Activated naive CD4-positive, alpha-beta T cell treated with anti-CD3 and anti-CD28 coated beads, Interleukin-2, amount 50 U/mL, for 24 hours (primary cell): ENCODE data around the gene CADPS.

ENCODE experiments used
- H3K27ac Mint-ChIP-seq: one replicate; pipeline ENCODE4 v1.8.0; 2021; ENCODE audit warnings: mild to moderate bottlenecking, mixed read lengths
- H3K27me3 Mint-ChIP-seq: one replicate; pipeline ENCODE4 v1.8.0; 2021; ENCODE audit warnings: mixed read lengths
- H3K36me3 Mint-ChIP-seq: one replicate; pipeline ENCODE4 v1.8.0; 2021; ENCODE audit warnings: mixed read lengths
- H3K4me1 Mint-ChIP-seq: one replicate; pipeline ENCODE4 v1.8.0; 2021; ENCODE audit warnings: mixed read lengths
- H3K4me3 Mint-ChIP-seq: one replicate; pipeline ENCODE4 v1.8.0; 2021; ENCODE audit warnings: mild to moderate bottlenecking, mixed read lengths
- H3K9me3 Mint-ChIP-seq: one replicate; pipeline ENCODE4 v1.8.0; 2021; ENCODE audit warnings: mixed read lengths

The CADPS gene

DNA sequence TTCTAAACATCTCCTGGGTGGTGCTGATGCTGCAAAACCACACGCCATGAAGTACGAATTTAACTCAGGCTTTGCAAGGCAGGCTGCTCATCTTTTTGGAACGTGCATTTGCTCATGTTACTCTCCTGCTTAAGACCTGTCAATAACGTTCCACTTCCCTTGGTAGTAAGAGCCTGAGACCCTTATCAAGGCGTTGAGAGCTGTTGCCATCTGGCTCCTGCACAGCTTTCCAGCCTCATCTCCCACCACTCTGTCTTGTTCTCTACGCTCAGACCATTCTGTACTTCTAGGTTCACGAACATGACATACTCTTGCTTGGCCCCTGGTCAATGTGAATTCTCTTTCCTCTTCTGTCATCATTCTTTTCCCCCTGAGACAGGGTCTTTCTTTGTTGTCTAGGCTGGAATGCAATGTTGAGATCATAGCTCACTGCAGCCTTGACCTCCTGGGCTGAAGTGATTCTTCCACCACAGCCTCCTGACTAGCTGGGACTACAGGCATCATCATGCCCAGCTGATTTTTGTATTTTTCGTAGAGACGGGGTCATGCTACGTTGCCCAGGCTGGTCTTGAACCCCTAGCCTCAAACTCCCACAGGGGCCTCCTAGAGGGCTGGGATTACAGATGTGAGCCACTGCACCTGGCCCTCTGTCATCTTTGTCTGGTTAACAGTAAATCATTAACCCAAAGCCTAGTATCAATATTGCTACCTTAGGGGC is 202.8 kb downstream of the CADPS start:
- H3K4me3 Mint-ChIP-seq, result no peak overlapping the region
- H3K27ac Mint-ChIP-seq, result no peak overlapping the region
- H3K4me1 Mint-ChIP-seq, result no peaks in the 10 kb centered on the region
- no peaks in the 10 kb centered on the region for H3K27me3 Mint-ChIP-seq
- H3K9me3 Mint-ChIP-seq, result no peaks in the 10 kb centered on the region
- no peaks in the 10 kb centered on the region for H3K36me3 Mint-ChIP-seq

DNA sequence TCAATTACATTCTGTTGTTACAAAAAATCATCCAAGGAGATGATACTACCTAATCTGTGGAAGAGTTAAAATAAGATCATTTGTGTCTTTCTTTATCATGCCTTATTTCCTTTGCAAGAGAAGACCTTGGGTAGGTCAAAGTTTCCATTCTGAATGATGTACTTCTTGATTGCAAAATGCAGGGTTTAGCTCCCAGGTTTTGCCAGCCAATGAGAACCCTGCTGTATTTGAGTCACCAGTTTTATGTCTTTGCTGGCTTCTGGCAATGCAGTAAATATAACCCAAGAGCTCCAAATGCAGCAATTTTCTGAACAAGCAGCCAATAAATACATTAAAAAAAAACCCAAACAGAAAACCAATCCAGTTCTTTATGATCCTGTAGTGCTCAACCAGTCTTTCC is 204.9 kb downstream of the CADPS start:
- Mint-ChIP-seq H3K9me3 (no peaks in the 10 kb centered on the region), H3K4me3 (no peak overlapping the region), H3K36me3 (no peaks in the 10 kb centered on the region), H3K4me1 (no peaks in the 10 kb centered on the region), H3K27me3 (peaks cover 2% of the 10 kb centered on the region), H3K27ac (no peak overlapping the region)

DNA sequence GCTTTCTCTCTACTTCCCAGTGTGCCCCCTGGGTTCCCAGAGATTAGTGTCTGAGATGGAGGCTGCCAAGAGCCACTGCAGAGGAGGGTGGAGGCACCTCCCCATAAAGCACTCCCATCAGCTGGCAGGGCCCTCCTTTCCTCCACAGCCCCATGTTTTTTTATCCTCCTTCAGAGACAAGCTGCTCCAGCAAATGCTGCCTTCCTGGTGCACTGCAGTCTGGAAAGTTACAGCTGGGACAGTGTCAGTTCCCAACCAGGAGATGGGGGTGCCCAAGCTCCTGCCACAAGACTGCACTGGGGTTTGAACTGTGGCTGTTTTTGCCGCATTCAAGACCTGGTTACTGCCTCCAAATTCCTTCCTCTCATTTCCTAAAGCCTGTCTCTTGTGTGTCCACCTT is 206.1 kb downstream of the CADPS start:
- Mint-ChIP-seq H3K36me3 (no peaks in the 10 kb centered on the region), H3K4me3 (no peak overlapping the region), H3K4me1 (no peaks in the 10 kb centered on the region), H3K27me3 (peaks cover 2% of the 10 kb centered on the region), H3K9me3 (no peaks in the 10 kb centered on the region), H3K27ac (no peak overlapping the region)

DNA sequence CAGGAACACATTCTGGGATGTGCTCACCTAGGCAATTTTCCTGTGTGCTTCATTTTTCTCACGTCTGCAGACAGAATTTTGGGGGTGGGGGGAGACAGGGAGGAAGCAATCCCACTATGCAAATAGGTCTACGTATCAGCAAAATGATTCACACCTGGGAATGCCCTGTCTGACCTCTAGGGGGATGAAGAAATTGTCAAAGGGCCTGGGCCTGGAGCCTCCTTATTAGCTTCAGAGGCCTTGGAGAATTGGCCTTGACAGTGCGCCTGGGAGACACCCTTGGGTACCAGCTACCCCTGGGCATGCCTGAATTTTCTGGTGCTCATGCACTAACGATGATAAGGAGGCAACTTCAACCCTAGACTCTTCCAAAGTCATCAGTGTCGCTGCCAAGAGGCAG is 207.5 kb downstream of the CADPS start:
- H3K36me3 Mint-ChIP-seq, result no peaks in the 10 kb centered on the region
- H3K9me3 Mint-ChIP-seq, result no peaks in the 10 kb centered on the region
- no peak overlapping the region for H3K4me3 Mint-ChIP-seq
- H3K4me1 Mint-ChIP-seq, result no peaks in the 10 kb centered on the region
- H3K27ac Mint-ChIP-seq, result no peak overlapping the region
- peaks cover 2% of the 10 kb centered on the region for H3K27me3 Mint-ChIP-seq

DNA sequence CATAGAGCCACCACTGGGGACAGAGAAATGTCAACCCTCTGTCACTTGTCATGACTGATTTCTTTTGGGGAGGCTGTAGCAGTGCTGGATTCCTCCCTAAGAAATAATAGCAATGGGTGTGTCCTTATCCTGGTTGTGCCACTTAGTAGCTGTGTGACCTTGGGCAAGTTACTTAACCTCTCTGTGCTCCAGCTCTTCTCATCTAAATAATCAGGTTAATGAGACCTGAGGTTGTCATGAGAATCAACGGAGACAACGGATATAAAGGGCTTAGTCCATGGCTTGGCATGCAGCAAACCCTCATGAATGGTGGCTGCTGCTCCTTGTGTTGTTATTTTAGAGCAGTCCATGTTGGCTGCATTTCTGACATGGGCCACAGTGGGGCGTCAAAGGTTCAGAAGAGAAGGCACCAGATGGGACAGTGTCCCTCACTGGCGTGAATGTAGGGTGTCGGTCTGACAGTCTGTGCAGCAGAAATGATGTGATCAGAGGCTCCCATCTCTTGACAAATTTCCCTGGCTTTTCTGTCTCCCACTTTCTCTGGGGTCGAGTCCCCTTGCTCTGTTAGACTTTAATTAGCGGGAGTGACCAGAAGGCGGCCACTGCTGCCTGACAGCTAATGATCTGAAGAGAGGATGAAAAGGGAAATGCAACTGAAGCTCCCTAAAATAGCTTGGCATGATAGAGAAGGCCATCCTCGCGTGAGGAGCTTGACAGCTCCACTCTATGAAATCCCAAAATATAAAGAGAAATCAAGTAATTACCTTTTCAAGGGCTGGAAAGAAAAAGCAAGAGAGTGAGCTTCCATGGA is 209.4 kb downstream of the CADPS start:
- Mint-ChIP-seq H3K4me1 (no peaks in the 10 kb centered on the region), H3K9me3 (peaks cover 4% of the 10 kb centered on the region), H3K36me3 (no peaks in the 10 kb centered on the region), H3K4me3 (no peak overlapping the region), H3K27me3 (peaks cover 6% of the 10 kb centered on the region), H3K27ac (no peak overlapping the region)

DNA sequence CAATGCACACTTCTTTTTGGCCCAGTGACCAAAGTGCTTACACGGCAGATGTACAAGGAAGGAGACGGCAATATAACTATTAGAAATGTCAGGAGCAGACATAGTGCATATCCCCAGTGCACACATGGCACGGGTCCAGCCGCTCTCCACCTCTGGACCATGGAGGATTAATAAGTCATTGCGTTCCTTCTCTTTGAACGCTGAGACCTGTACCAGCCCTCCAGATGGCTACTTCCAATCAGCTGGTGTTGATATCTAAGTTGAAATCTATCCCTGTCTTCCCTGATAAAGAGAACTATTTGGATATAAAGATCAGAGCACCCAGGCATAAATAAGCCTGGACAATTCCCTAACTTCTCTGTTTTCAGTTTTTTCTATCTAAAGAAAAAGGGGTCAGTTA is 212.5 kb downstream of the CADPS start:
- no peaks in the 10 kb centered on the region for H3K4me1 Mint-ChIP-seq
- peaks cover 8% of the 10 kb centered on the region for H3K27me3 Mint-ChIP-seq
- H3K27ac Mint-ChIP-seq, result no peak overlapping the region
- peaks cover 4% of the 10 kb centered on the region for H3K9me3 Mint-ChIP-seq
- H3K36me3 Mint-ChIP-seq, result no peaks in the 10 kb centered on the region
- H3K4me3 Mint-ChIP-seq, result no peak overlapping the region

DNA sequence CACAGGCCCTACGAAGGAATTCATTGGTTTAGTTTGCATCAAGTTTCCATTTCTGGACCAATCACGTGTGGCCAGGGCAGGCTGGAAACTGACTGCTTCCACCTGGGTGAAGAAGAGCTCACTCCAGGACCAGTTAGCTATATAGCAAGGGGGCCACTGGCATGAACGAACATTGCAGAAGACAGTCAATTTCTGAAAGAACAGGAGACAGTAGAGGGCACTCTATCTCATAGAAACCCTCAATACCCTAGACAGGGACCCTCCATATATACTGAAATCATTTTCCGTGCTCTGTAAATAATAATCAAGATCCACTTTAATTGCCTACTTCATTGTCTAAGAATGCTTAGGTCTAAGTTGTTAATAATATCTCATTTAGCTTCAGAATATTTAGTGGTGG is 215.6 kb downstream of the CADPS start:
- Mint-ChIP-seq H3K36me3 (no peaks in the 10 kb centered on the region), H3K27me3 (peaks cover 6% of the 10 kb centered on the region), H3K9me3 (peaks cover 4% of the 10 kb centered on the region), H3K4me3 (no peak overlapping the region), H3K27ac (no peak overlapping the region), H3K4me1 (no peaks in the 10 kb centered on the region)

DNA sequence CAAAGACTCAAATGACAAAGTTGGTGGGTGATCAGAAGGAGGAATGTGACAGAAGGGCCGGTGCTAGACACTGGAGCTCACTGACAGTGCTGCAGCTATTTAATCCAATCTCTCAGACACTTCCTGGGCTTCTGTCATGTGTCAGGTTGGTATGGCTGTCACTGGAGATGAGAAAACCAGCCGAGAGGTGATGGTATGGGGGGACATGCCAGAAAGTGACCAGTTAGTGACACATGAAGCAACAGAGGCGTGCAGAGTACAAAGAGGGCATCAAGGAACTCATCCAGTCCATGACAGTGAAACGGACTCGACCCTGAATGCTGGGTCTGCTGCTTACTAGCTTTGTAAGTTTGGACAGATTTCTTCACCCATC is 219.5 kb downstream of the CADPS start:
- no peak overlapping the region for H3K27ac Mint-ChIP-seq
- H3K4me3 Mint-ChIP-seq, result no peak overlapping the region
- H3K36me3 Mint-ChIP-seq, result no peaks in the 10 kb centered on the region
- no peaks in the 10 kb centered on the region for H3K4me1 Mint-ChIP-seq
- H3K9me3 Mint-ChIP-seq, result no peaks in the 10 kb centered on the region
- peaks cover 3% of the 10 kb centered on the region for H3K27me3 Mint-ChIP-seq

DNA sequence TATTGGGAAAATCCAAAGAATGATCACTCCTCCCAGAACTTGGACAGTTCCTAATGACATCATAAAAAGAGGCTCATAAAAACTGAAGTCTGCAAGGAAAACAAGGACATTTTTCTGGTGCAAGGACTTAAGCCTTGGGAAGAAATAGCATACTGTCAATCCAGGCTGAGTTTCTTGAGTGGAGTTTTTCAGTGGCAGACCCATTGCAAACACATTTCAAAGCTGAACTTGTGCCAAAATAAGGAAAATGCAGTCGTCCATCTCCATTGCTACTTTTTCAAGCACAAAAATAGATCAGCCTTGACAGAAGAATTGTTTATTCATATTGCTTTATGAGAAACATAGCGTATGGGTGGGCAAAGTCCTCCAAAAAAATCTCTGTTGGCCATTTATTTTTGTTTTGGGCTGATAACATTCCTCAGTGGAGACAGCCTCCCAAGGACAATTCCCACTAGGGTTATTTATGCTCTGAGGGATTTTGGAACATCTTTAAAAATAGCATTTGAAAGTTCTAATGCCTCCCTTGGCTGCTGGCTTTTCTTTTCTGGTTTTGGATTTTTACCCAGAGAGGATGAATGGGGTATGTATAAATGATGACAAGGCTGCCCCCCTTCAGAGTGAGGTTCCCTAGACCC is 220.0 kb downstream of the CADPS start:
- no peaks in the 10 kb centered on the region for H3K4me1 Mint-ChIP-seq
- no peaks in the 10 kb centered on the region for H3K36me3 Mint-ChIP-seq
- H3K27me3 Mint-ChIP-seq, result peaks cover 3% of the 10 kb centered on the region
- H3K27ac Mint-ChIP-seq, result no peak overlapping the region
- H3K4me3 Mint-ChIP-seq, result no peak overlapping the region
- no peaks in the 10 kb centered on the region for H3K9me3 Mint-ChIP-seq

DNA sequence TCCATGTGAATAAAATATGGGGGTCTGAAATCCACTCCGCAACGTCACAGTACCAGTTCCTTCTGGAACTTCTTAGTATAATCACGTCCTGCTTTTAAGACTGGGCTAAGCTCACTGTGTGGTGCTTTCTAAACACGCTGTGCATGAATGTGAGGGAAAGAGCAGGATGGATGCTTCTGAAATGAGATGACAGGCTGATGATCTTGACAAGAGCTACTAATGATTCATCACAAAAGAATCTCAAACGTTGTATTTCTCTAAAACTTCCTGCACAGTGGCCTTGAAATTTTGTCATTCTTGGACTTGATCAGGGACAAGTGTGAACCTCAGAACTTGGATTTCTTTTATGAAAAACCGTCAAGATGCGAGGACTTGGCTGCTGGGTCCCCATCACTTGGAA is 221.4 kb downstream of the CADPS start:
- Mint-ChIP-seq H3K9me3 (no peaks in the 10 kb centered on the region), H3K27ac (no peak overlapping the region), H3K4me1 (no peaks in the 10 kb centered on the region), H3K36me3 (no peaks in the 10 kb centered on the region), H3K27me3 (peaks cover 3% of the 10 kb centered on the region), H3K4me3 (no peak overlapping the region)

DNA sequence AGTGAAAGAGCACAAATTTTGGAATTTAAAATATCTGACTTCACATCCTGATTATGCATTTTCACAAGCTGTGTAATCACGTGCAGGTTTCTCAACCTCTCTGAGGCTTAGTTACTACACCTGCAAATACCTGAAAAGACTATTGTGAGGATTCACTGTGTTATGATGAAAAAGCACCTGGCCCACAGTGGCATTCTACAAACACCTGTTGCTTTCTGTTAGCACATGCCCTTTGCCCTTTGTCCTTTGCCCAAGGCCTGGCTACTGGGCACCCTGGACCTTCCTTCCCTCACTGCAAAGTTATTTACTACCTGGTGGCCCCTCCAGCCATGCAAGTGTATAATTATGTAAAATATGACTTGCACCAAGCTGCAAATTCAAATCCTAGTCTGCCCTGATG is 227.5 kb downstream of the CADPS start:
- H3K9me3 Mint-ChIP-seq, result no peaks in the 10 kb centered on the region
- no peak overlapping the region for H3K27ac Mint-ChIP-seq
- H3K4me1 Mint-ChIP-seq, result no peaks in the 10 kb centered on the region
- H3K36me3 Mint-ChIP-seq, result no peaks in the 10 kb centered on the region
- no peaks in the 10 kb centered on the region for H3K27me3 Mint-ChIP-seq
- no peak overlapping the region for H3K4me3 Mint-ChIP-seq

DNA sequence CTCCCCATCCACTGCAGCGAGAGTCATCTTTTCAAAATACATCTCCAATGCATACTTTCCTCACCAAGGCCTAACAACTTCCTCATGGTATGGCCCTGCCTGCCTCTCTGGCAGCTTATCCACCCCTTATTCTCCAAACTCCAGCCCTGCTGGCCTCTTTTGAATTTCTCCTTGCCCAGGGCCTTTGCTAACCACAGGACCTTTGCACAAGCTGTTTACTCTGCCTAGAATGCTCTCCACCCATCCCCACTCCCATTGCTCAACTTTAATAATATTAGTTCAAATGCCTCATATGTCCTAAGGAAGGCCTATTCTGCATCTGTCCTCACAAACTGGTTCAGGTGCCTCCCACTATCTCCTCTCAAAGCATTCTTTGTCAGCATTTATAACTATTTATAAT is 230.7 kb downstream of the CADPS start:
- Mint-ChIP-seq H3K27me3 (peaks cover 4% of the 10 kb centered on the region), H3K36me3 (no peaks in the 10 kb centered on the region), H3K9me3 (peaks cover 4% of the 10 kb centered on the region), H3K4me1 (no peaks in the 10 kb centered on the region), H3K27ac (no peak overlapping the region), H3K4me3 (no peak overlapping the region)

DNA sequence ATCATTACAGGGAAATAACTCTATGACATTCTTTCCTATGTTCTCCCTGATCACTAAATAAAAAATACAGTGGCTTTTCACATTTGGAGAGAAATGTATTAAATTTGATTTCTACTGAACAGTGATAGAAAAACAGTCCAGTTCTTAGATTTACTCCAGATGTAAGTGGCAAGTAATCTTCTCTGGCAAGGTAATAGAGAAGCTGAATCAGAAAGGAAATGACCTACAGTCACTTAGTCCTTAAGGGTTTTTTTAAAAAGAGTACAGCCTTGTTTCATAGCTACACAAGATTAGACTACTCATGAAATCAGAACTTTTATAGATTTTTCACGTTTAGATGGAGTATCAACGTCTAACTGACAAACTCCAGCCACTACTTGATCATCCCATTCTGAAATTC is 236.9 kb downstream of the CADPS start:
- Mint-ChIP-seq H3K36me3 (no peaks in the 10 kb centered on the region), H3K4me3 (no peak overlapping the region), H3K27me3 (peaks cover 5% of the 10 kb centered on the region), H3K4me1 (no peaks in the 10 kb centered on the region), H3K27ac (no peak overlapping the region), H3K9me3 (peaks cover 4% of the 10 kb centered on the region)

DNA sequence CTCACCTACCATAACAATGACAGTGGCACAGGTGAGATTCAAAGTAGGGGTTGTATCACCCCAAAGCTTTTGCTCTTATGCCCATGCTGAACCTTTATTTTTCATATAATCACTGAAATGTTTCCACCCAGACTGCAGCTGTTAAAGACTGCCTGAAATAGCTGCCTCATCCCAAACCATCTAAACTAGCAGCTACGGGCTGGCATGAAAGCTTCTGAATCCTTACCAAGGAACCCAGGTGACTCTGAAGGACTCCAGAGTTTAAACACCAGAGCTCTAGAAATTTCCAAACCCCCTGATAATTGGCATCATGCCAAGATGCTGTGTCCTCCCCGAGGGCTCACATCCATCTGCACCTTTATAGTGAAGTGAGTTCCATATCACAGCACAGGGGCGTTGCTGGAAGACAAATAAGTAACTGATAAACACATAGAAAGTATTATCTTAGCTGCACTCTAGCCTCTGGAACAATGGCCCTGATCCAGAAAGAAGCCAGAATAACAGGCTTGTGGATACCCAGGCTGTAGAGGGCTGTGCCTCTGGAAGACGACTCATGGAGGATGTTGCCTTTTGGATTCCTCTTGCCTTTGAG is 238.9 kb downstream of the CADPS start:
- Mint-ChIP-seq H3K4me1 (no peaks in the 10 kb centered on the region), H3K27me3 (peaks cover 4% of the 10 kb centered on the region), H3K4me3 (no peak overlapping the region), H3K36me3 (no peaks in the 10 kb centered on the region), H3K27ac (no peak overlapping the region), H3K9me3 (peaks cover 4% of the 10 kb centered on the region)

DNA sequence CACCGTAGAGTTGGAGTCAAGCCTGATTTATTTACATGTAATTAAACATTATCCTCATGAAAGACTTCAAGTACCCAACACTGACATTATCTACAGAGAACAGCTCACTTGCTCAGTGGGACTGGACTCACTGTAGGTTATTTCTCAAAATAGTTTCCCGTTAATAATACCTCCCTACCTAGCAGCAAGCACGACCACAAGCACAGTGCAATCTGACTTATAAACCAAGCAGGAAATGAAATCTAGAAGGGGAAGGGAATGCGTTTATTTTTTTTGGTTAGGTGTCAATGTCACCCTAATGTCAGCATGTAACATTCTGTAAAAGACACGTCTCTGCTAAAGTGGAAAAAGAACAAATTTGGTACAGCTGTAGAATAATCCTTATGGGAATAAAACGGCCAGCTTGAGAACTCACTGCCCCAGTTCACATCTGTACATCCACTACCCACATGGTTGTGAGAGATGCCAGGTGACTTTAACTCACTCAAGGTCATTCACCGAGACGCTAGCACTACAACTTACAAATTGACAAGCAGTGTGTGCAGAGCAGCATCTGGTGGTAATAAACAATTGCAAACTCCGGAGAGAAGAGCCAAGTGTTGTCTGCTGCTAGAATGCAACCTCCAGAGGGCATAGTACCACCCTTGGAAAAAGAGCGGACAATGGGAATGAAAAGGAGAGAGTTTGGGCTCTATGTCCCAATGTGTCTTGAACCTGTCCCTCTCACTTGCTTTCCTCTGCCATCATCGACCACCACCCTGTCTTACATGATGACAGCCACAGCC is 242.5 kb downstream of the CADPS start:
- no peaks in the 10 kb centered on the region for H3K36me3 Mint-ChIP-seq
- H3K4me3 Mint-ChIP-seq, result no peak overlapping the region
- peaks cover 2% of the 10 kb centered on the region for H3K27me3 Mint-ChIP-seq
- no peaks in the 10 kb centered on the region for H3K4me1 Mint-ChIP-seq
- no peaks in the 10 kb centered on the region for H3K9me3 Mint-ChIP-seq
- no peak overlapping the region for H3K27ac Mint-ChIP-seq
